HG02885 (cell line): ENCODE measurements around the gene HIVEP3.

ENCODE experiments used
- ATAC-seq: cut with Tn5 transposase; IDR thresholded peaks from one replicate; pipeline ENCODE4 v1.9.1; 2021; ENCODE audit warnings: mild to moderate bottlenecking; ENCODE audit not compliant: unreplicated experiment, poor library complexity

The HIVEP3 gene

DNA sequence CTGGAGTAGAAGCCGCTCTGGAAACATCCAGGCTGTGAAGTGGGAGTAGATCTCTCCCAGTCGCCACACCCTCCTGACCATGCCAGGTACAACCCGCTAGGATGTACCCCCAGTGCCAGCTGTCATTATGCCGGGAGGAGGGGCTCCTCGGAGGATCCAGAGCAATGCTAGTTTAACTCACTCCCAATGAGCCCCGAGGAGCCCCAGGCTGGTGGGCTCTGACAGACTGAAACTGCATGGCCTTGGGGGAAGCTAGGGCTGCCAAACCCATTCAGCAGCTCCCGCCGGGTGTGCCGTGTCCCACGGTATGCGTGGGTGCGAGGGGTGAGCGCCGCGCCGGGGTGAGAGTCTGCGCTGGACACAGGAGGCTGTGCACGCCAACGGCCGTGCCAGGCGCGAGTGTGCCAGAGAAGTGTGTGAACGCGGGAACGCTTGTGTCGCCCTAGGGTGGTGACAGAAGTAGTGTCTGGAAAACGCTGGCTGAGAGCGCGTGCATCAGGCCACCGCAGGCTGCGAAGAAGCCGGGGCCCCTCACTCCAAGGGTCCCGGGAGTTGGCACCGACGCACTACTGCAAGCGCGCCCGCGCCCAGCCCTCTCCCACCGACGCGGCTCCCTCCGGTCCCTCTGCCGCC lies 257.2 kb downstream of the HIVEP3 start:
- peak; percentile 24 for ATAC-seq

DNA sequence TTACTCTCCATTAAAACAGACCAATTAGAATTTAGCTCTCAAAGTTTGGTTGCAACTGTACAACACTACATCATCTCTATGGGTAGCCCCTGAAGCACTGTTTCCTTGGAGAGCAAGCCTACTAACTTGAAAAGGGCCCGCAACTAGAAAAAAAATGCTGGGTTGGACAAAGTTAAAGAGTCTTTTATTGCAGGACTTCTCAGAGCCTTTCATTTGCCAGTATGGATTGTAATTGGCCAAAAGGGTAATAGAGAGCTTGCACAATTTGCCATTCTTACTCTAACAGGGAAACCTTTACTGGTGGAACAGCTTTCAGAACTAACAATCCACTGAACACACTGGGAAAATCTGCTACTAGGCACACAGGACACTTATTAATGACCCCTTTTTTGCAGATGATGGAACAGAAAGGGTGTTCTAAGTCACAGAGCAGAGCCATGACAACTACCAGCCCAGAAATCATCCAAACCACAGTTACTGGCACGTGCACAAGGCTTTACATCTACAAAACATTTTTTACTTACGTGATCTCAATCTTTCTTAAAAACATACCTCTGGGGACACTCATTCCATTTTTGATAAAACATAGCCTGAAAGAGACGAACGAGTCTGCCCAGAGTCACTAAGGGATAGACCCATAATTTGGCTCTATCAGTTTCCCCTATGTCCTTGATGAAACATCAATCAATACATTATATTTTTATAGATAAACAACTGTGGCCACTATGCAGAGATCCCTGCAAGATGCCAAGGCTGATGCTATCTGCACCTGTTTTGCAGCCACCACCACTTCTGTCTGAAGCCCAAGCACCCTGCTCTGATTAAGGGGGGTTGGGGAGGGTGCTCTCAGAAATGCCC lies 257.9 kb downstream of the HIVEP3 start:
- no peak for ATAC-seq

DNA sequence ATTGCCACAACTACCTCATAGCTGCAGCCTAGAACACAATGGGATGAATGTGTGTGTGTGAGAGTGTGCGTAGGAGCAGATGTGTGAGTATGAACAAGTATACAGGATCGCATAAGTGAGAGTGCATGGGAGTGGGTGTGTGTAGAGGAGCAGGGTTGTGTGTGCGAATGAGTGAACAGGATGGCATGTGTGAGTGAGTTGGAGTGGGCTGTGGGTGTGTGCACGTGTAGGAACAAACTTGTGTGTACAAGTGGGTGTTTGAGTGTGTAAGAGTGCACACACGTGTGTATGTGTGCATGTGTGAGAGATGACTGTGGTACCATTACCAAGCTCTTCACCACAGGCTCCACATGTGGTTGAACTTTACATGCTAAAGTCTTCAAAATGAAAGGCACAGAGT lies 258.8 kb downstream of the HIVEP3 start:
- ATAC-seq: no peak

DNA sequence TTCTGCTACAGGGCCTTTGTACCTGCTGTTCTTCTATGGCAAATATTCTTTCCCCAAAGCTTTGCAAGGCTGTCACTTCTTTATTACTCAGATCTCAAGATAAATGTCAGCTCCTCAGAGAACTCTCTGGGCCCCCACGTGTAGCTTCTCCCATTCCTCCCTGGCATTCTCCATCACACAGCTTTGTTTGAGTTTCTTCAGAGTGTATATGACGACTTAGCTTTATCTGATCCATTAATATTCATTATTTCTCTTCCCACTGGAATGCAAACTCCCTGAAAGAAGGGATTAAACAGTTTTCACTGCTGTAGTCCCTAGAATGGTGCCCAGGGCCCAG lies 259.6 kb downstream of the HIVEP3 start:
- ATAC-seq: no peak

DNA sequence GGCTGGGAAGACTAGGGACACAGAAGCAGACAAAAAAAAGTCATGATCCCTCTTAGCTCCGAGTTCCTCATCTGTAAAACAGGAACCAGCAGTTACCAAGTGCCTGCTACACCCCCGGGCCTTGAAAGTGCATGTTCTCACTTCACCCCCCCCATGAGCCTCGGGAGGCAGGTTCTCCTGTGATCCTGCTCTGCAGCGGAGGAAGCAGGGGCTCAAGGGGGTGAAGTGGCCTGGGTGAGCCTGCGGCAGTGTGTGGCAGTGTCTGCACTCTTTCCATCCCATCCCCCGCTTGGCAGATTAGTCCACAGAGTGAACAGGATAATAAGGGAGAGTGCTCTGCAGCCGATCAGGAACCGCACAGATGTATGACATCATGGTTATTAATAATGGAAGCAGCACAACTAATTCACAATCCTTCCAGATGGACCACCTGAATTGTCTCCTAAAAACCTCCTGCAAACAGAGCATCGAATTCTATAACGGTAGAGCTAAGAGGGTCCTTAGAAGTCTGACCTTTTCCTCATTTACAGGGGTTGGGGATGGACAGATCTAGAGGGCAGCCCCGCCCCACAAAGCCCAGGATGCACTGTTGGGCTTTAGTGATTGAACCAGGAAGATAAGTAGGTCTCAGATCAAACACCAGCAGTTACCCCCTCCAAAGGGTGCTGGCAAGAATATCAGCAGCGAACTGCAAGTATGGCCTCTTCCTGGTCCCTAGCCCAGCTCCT lies 260.1 kb downstream of the HIVEP3 start:
- ATAC-seq: no peak

DNA sequence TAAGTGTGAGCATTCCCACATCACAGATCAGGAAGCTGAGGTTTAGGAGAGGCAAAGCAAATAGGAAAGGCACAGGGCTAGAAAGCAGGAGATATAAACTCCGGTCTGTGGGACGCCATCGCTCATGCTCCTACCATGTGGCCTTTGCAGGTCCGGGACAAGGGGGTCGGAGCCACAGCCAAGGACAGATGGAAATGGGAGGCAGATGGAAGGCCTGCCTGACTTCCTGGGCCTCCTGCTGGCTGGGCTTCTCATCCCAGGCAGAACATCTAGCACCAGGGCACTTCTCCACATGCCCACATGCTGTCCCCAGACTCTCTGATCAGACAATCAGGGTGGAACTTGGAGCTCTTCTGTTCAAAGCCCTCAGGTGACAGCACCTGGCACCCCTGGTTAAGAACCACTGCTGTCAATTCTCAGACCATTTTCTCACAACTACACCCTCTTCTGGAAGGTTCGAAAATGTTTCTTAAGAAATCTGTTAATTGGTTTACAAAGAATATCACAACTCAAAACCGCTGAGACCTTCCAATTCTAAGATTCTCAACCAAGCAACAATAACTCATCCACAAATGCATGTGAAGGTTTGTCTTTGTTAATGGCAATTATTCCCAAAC lies 260.9 kb downstream of the HIVEP3 start:
- no peak for ATAC-seq

DNA sequence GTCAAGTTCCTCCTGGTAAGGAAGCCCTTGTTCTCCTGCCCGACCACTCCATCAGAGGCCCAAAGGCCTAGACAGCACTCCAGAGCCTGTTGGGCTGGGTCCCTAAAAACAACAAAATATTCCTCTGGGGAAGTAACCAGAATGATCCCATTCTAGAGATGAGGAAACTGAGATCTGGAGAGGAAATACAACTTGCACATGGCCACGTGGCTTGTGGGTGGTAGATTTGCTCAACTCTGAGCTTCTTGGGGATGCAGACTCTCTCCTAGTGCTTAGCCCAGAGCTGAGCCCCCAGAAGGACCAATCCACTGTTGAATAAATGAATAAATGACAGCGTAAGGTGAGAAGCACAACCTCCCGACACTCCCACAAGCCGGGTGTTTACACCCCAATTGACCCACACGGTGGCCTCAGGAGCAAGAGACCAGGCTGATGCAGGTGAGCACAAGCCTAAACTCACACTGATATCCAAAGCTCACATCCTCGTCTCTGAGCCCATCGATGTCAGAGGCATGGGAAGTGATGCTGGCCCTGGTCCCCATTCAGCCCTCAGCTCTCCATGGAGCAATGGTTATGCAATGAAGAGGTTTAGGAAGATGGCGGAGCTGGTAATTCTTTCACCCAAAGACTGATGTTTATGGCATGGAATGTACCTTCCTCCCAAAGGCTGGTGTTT lies 261.8 kb downstream of the HIVEP3 start:
- ATAC-seq: no peak

DNA sequence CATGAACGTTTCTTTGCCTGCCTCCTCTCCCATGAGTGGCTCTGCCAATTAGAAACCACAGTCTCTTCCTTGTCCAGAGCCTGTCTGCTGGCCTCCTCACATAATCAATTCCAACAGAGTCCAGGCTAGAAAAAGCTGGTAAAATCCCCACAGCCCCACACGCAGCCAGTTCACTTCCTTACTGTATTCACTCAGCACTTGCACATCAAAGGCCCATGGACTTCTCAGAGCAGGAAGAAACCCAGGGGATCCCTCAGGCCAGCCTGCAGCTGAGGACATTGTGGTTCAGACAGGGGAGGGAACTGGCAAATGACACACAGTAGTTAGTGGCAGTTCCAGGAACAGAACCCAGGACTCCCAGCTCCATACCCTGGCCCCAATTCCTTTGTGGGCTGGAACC lies 262.7 kb downstream of the HIVEP3 start:
- no peak for ATAC-seq

DNA sequence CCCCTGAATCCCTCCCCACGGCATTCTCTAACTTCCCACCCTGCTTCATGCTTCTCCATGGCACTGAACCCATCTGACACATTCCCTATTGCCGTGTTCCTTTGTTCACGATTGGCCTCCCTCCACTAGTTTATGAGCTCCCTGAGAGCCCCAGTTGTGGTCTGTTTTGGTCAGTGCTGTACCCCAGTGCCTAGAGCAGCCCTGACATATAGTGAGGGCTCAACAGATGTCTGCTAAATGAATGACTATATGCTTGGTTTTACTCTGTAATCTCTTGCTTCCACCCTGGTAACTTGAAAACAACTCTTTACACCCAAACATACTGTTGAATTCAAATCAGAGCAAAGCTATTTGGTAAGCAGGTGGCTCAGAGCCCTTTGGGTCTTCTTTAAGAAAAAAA lies 263.1 kb downstream of the HIVEP3 start:
- no peak for ATAC-seq

DNA sequence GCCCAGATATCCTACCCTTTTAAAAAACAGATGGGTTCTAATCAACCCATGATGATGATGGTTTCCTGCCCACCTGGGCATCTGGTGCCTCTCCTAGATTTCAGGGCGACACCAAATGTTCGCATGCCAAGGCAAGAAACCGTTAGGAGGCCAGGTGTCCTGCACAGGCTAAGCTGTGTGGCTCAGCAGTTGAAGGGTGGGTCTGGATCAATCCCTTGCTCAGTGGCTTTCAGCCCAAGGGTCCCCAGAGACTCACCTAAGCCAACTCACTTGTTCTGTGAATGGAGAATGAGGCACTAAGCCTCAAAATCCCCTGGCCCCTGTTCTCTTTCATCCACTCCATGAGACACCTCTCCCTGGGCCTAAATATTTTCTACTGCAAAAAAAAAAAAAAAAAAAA lies 265.1 kb downstream of the HIVEP3 start:
- ATAC-seq: no peak

DNA sequence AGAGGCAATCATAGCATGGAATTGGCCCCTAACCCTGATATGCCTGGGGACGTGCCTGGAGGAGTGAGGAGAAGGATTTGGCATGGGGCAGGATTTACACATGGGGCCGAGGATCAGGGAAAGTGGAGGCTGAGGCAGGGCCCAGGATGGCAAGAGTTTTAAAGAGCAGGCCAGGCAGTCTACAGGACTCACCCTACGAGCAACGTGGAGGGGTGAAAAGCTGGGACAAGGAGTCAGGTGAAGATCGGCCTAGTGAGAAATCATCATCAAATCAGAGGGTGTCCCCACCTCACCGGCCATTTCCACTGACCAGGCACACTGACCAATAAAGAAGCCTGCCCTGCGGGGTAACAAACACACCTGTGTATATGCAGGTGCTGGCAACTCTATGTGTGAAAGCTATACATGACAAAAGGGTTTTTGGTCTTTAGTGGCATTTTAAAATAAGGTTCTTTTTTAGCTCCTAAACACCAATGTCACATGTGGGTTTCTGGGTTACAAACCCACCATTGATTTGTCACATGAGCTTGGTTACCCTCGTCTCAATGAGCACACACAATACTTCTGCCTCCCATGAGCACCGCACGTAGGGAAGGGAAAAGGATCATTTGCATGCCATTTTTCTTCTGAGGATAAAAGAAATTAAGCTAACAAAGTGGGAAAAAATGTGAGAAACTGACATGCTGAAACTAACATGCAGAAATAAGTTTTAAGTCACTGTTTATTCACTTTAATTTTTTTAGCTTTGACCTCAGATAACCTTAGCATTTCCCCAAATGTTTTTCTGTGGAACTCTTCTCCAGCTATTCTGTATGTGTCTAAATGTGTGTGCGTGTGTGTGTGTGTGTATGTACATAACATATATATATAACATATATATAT lies 266.1 kb downstream of the HIVEP3 start:
- ATAC-seq: no peak

DNA sequence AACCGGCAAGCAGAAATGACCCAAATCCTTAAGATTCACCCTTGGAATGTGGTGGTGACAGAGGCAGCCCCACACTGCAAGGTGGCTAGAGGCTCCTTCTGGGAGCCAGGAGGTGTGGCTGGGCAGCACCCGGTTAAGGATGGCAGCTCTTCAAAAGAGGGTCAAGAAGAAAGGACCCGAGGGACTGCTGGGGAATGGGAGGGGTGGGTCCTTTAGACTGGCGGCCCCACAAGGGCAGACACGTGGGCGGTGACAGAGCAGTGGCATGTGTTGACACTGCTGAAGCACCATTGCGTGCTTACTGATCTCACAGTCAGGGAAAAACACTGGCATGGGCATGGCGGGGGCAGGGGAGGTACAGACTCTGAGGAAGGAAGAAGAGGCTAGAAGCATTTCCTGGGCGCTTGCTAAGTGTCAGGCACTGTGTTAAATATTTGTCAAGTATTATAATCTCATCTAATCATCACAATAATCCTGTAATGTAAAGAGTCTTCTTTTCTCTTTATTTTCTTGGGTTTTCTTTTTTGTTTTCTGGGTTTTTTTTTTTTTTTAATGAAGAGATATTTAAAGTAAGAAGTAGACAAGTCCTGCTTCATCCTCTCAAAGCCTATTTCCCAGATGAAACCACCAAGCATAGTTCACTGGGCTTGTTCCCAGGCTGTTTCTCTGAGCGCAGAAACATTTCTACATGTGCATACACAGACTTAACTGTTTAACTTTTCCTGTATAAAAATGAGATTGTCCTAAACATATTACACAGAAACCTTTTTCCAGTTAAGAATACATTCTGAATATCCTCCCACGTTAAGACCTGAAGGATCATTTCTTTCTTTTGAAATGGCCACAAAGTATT lies 268.5 kb downstream of the HIVEP3 start:
- ATAC-seq: no peak

DNA sequence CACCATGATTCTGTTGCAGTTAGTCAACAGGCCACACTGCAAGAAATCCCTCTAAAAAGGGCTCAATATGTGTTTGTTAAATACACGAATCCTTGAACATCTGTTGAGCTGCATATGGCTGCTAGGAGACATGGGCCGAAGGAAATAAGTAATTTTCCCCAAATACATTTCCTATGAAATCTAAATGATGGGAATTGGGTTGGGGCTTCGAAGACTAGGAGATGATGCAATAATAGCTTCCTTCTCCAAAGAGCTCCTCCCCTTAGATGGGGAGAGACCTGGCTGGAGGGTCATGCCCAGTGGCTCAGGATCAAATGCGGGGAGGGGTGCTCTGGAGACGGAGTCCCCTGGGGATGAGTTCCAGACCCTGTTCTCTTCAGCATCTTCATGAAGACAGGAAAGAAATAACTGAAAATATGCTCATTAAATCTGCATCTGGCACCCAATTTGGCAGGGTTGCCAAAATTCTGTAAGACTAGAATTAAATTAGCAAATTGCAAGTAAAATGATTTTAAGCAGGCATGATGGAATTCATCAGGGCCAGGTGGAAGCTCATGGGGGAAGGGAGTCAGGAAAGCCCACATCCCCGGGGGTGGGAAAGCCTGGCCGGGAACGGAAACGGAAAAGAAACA lies 269.2 kb downstream of the HIVEP3 start:
- ATAC-seq: no peak

DNA sequence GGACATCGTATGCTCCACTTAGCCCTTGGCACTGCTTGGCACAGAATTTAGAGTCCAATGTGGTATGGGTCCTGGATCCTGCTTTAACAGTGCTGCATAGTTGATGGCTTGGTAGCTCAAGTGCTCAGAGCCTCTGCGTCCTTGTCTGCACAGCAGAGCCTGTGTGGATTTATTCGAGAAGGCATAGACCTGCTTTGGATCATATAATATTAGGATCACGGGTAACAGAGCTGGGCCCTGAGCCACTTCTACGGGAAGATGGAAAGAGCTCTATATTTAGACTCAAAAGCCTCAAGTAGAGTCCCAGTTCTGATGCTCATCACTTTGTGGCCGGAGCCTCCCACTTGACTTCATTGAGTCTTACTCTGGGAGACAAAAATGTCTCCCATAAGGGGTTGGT lies 269.9 kb downstream of the HIVEP3 start:
- ATAC-seq: no peak

DNA sequence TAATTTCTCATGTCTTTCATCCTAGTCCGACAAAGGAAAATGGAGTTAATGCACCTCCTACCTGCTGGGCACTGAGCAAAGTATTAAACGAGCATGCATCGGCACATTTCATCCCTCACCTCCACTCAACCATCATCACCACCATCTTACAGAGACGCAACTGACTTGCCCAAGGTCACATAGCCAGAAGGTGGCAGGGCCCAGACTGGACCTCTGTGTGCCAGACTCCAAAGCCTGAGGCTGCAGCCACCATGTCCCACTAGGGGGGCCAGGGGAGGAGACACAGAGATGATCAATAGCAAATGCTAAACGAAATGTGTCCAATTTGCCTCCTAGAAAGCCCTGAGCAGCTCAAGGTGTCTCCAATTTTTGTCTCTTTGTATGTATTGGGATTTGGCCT lies 270.5 kb downstream of the HIVEP3 start:
- no peak for ATAC-seq

DNA sequence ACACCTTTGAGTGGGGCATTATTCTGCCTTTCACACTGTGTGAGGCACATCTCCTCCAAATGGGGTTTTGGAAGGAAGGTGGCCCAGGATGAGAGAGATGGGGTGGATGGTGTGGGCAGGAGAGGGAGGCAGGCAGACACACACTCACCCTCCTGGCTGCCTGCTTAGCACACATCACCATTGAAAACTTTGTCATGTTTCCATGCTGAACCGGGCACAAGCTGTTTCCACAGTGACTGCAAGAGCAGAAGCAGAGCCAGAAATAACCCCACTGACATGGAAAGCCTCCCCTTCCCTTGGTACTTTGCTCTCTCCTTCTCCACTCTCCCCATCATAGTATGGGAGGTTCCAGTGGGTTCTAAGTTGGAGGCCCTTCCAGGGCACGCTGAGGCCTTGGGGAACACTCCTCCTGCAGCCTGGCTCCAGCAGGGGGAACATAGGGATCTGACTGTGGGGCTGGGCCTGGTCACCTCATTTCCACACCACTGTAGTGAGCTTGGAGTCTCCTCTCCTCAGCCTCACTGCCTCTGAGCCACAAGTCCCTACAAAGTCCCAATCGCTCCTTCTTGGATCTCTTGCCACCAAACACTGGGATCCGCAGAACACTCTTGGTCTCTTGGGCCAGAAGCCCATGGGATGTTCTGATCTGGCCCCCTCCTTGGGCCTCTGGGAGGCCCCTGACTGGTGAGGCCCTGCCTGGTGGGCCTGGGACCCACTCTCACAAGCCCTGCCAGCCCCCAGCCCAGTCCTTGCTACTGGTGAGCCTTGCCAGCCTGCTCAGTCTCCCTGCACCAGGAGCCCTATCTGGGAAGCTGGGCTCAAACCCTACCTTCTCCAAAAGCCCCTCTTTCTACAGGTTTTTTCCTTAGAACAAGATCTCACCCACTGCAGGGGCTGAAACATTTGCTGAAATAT lies 271.2 kb downstream of the HIVEP3 start:
- no peak for ATAC-seq

DNA sequence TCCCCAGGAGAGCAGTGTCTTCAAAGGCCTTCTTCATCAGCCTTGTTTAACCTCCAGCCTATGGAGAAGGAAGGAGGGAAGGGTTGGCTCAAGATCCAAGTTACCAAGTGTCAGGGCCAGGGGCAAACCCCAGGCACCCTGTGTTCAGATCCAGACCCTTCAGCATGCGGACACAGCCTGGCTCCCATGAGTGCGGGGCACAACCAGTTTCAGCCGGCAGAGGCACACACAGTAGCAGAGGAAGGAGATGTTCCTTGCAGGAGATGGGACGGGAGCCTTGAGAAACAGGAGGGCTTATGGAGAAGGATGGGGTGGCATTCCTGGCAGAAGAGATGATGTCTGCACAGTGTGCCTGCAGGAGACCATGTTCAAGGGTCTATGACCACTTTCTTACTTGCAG lies 272.5 kb downstream of the HIVEP3 start:
- no peak for ATAC-seq
